ENCODE results near the gene HOXB1.

DNA sequence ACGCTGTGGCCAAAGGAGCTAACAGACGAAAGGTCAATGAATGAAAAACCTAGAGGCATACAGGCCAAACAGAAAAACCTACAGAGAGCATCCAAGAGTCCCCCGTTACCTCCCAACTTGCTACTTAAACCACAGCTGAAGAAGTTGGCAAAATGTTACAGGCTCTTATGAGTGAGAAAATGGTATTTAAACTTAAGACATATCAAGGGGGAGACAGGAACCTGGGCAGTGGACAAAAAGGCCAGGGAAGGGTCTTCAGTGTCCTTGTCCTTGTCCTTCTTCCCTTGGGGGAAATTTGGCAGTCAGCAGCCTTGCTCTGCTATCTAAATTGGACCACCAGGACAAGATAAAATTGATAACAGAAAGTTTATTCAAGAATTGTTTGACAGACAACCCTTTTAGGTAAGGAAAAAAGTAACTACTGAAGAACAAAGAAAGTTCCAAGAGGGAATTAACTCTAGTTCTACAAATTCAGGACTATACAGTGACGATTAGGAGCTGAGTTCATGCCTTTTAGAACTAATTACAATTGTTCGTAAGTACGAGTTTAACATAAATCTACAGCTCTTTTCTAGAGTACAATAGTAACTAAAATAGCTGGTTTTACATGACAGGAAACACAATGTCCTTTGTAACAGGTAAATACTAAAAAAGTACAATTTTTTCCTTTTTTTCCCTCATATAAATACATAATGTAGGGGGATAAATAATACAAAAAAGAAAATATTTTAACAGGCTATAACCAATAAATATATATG lies 17.9 kb upstream of the HOXB1 start:
- TF ChIP-seq TAF1 (IDR thresholded peaks at IDR 0.05; ENCODE audit: low read depth, low read length) = no peak
- no peak for TF ChIP-seq RAD21 (IDR thresholded peaks at IDR 0.05 in 1 of 2, conservative IDR thresholded peaks at IDR 0.05 in 1 of 2; ENCODE audit: low read depth in 2 of 2, low read length in 2 of 2)
- TF ChIP-seq CTCF (IDR thresholded peaks at IDR 0.05; ENCODE audit: control extremely low read depth in 1 of 3, insufficient read depth in 1 of 3, low read depth in 1 of 3, low read length in 3 of 3) = no peak
- no peak for TF ChIP-seq EGR1 (IDR thresholded peaks at IDR 0.05; ENCODE audit: borderline replicate concordance, low read depth, low read length)
- TF ChIP-seq EZH2 (IDR thresholded peaks at IDR 0.05; ENCODE audit: low read depth, low read length, severe bottlenecking) = no peak
